SHP77 treated with DMSO at 0.1 percent for 48 hours (cell line): ENCODE measurements around the gene FBXO22.
"Not testable (repeated sequence)": the region's sequence is repeated elsewhere in the genome, so short reads cannot be mapped to it uniquely, and the experiment has no call there.

ENCODE experiments used
- DNase-seq: peaks from one replicate; lab custom pipeline; 2025; lab: John Stamatoyannopoulos, UW

The FBXO22 gene

GRCh38 chr15:75920079-75920478 is 16.4 kb downstream of the FBXO22 start:
- no peak for DNase-seq

GRCh38 chr15:75921732-75922703 is 18.3 kb downstream of the FBXO22 start:
- no peak for DNase-seq

DNA sequence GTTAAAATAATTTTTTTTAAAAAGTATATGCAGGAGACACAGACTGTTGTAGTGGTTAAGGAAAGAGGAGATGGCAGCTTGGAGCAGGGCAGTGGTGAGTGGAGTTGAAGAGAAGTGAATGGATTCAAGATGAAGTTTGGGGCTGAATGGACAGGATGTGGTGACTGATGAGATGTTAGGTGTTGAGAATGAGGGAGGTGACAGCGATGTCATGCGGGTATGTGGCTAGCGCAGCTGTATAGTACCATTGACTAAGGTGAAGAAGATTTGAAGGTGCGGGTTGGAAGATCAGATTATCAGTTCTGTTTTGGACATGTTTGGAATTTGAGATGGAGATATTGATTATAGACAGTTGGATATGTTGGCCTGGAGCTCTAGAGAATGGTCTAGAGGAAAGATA is 20.1 kb downstream of the FBXO22 start:
- DNase-seq: no peak

GRCh38 chr15:75924576-75924975 is 20.9 kb downstream of the FBXO22 start:
- DNase-seq: no peak

DNA sequence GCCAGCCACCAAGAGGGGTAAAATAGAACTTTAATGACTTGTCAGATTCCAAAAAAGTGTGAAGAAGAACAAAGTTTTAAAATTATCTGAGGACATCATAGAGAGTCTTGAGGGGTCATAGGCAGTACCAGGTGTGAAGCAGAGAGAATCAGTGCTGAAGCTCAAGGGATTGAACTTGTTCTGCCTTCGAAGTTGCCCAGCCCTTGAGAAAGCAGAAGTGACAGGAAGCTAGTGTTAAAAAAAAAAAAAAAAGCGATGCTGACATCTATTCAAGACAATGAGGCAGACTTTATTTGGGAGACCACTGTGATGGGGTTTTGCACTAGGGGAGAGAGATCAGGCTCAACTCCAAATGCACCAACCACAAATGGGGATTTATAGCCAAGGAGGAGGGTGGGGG is 21.8 kb downstream of the FBXO22 start:
- DNase-seq: no peak

GRCh38 chr15:75926931-75927330 is 23.3 kb downstream of the FBXO22 start:
- DNase-seq: no peak

GRCh38 chr15:75927601-75928000 is 23.9 kb downstream of the FBXO22 start:
- DNase-seq: no peak

GRCh38 chr15:75928680-75929608 is 25.3 kb downstream of the FBXO22 start:
- DNase-seq: no peak

- no peak for DNase-seq
These were observed 26.3 kb downstream of the FBXO22 start for GRCh38 chr15:75929799-75930565.

- no peak for DNase-seq
These were observed 27.2 kb downstream of the FBXO22 start for GRCh38 chr15:75930866-75931265.

DNA sequence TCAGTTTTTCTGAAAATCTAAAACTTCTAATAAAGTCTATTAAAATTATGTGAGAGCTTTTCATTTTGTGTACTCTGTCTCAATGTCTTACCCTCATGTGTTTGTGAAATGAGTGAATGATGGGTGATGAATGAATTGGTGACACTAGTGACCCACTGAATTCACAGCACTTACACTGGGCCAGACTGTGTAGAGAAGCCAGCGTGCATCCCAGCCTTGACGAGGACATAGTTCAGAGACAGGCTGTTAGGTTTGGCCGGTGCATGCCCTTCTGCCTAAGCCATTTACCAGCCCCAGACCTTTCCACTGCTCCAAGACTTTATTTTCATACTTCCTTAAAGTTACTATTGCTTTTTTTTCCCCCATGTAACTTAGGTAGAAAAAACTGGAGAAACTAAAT is 38.8 kb downstream of the FBXO22 start:
- DNase-seq: no peak

DNA sequence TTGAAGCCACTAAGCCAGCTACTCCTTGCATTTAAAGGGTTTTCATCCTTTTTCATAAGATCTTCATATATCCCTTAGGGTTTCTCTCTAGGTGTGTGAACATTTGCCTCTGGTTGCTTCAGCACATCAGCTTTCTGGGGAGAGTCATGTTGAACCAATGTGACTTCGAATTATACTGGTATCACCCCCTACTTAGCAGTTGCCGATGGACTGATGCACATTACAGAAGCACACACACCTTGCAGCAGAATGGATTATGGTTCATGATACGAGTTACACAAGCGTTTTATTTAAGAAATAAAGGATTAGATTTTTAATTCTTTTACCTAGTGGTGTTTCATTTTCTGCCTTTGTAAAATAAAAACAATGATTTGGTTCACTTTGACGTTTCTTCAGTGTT is 39.6 kb downstream of the FBXO22 start:
- no peak for DNase-seq

DNA sequence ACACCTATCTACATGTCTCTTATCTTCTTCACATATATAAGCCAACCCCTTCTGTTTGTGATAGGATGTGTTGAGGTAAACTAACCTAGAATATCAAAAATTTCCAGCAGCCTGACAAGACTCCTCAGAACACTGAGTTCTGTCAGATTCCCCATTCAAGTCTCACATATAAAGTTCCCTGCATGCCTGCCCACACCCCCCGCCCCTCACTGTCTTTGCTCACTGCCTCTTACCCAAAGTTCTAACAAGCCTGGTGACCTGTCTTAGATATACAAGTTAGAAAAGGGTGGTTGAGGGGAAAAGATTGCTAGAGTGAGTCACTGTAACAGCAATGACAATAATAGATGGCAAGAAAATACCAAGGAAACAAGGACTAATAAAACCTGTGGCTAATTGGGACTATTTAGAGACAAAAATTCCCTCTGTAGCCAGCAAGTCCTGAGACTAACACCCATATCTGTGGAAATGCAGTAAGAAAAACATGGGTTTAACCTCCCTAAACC is 40.1 kb downstream of the FBXO22 start:
- no peak for DNase-seq

DNA sequence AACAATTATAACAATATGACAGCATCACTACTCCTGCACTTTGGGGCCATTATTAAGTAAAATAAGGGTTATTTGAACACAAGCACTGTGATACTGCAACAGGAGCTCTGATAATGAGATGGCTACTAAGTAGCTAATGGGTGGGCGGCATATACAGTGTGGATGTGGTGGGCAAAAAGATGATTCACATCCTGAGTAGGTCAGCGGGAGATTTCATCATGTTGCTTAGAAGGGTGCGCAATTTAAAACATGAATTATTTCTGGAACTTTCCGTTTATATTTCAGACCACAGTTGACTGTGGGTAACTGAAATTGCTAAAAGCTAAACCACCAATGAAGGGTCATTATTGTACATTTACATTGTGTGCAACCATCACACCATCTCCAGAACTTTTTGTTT is 42.3 kb downstream of the FBXO22 start:
- DNase-seq: no peak

GRCh38 chr15:75947092-75947491 is 43.4 kb downstream of the FBXO22 start:
- DNase-seq: no peak

DNA sequence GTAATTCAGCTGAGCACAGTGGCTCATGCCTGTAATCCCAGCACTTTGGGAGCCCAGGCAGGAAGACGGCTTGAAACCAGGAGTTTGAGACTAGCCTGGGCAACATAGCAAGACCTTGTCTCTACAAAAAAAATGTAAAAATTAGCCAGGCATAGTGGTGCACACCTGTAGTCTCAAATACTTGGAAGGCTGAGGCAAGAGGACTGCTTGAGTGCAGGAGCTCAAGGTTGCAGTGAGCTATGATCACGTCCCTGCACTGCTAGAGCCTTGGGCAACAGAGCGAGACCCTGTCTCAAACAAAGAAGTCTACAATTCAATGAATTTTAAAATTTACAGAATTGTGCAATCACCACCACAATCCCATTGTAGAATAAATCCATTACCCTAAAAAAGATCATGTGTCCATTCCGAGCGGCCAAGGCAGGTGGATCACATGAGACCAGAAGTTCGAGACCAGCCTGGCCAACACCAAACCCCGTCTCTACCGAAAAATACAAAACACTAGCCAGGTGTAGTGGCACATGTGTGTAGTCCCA is 45.2 kb downstream of the FBXO22 start:
- DNase-seq: no peak

- DNase-seq: no peak
These were observed 48.8 kb downstream of the FBXO22 start for GRCh38 chr15:75952525-75952924.

DNA sequence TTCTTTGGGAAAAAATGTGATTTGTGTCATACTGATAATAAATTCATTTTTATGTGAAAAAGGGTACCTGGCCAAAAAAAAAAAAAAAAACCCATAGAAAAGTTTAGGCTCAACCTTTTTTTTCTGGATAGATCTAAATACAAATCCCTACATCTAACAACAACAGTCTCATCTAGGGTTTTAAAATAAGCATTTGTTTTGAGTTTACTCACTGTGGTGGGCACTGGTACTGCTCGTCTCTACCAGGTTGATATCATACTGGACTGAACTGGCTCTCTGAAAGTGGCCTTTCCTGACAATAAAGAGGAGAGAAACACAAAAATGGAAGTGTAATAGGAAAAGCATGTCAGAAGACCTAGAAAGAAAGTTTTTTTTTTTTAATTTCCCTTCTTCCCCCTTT is 52.0 kb downstream of the FBXO22 start:
- DNase-seq: no peak

GRCh38 chr15:75961331-75961730 is 57.7 kb downstream of the FBXO22 start:
- DNase-seq: no peak

GRCh38 chr15:75966073-75966472 is 62.4 kb downstream of the FBXO22 start:
- no peak for DNase-seq

DNA sequence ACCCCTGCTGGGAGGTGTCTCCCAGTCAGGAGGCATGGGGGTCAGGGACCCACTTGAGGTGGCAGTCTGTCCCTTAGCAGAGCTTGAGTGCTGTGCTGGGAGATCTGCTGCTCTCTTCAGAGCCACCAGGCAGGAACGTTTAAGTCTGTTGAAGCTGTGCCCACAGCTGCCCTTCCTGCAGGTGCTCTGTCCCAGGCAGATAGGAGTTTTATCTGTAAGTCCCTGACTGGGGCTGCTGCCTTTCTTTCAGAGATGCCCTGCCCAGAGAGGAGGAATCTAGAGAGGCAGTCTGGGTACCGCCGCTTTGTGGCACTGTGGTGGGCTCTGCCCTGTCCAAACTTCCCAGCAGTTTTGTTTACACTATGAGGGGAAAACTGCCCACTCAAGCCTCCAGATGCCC is 73.1 kb downstream of the FBXO22 start:
- not testable (repeated sequence) for DNase-seq
